OCI-LY7 (cell line): ENCODE data around the gene COG8. TPM values are rescaled to one million over a fixed set of nuclear protein-coding genes. Genes with fewer than 3 reads are reported as not detected.

Source experiments
- BruUV-seq: library from RNA; stranded (reverse); fragments of 400-500 nt; replicated peaks from 2 replicates; lab custom pipeline; 2021; lab: Mats Ljungman, UMichigan
- CTCF ChIA-PET: fragments of 300-600 bp; sonication (Branson Sonifier 250); formaldehyde crosslinking; loops from one replicate; lab custom pipeline; 2022; ENCODE audit warnings: antibody characterized with exemption; ENCODE audit not compliant: unreplicated experiment; lab: Charles Lee
- POLR2A ChIA-PET: fragments of 300-600 bp; sonication (Branson Sonifier 250); formaldehyde crosslinking; loops from one replicate; lab custom pipeline; 2022; ENCODE audit warnings: antibody characterized with exemption; lab: Charles Lee
- DNase-seq: peaks from one replicate; pipeline ENCODE4 v3.0.0-alpha.2; 2015; ENCODE audit warnings: low spot score
- H2AFZ ChIP-seq: fragments of 200-600 bp; sonication (generic), shearing (Covaris generic); 2 replicates; pipeline ENCODE4 v1.6.1; 2014; ENCODE audit warnings: mild to moderate bottlenecking, antibody characterized with exemption, low read length, moderate library complexity
- H3K27ac ChIP-seq: fragments of 200-600 bp; sonication (generic); 2 replicates; pipeline ENCODE4 v1.5.1; 2014; ENCODE audit warnings: mixed run types, low read depth, mild to moderate bottlenecking, moderate library complexity, low read length, inconsistent platforms; ENCODE audit not compliant: poor library complexity, severe bottlenecking
- H3K36me3 ChIP-seq: fragments of 200-600 bp; sonication (generic); 2 replicates; pipeline ENCODE4 v1.6.1; 2014; ENCODE audit warnings: mild to moderate bottlenecking, antibody characterized with exemption, low read length, moderate library complexity, mixed read lengths; ENCODE audit not compliant: insufficient read depth
- H3K4me1 ChIP-seq: fragments of 200-600 bp; sonication (generic); 2 replicates; pipeline ENCODE4 v1.5.1; 2014; ENCODE audit warnings: mild to moderate bottlenecking, low read length; ENCODE audit not compliant: insufficient read depth, poor library complexity, severe bottlenecking
- H3K4me2 ChIP-seq: fragments of 200-600 bp; sonication (generic); 2 replicates; pipeline ENCODE4 v1.6.1; 2014; ENCODE audit warnings: mild to moderate bottlenecking, low read length
- H3K4me3 ChIP-seq: fragments of 200-600 bp; sonication (generic); 2 replicates; pipeline ENCODE4 v1.5.1; 2014; ENCODE audit warnings: mild to moderate bottlenecking, low read depth, low read length; ENCODE audit not compliant: poor library complexity, severe bottlenecking
- H3K79me2 ChIP-seq: fragments of 200-600 bp; sonication (generic); 2 replicates; pipeline ENCODE4 v1.6.1; 2016; ENCODE audit warnings: low read depth, mild to moderate bottlenecking, low read length, moderate library complexity, mixed read lengths; ENCODE audit not compliant: insufficient read depth
- H3K9me2 ChIP-seq: fragments of 200-600 bp; sonication (generic); 2 replicates; pipeline ENCODE4 v1.6.1; 2016; ENCODE audit warnings: mild to moderate bottlenecking, low read length, mixed read lengths; ENCODE audit not compliant: insufficient read depth
- H3K9me3 ChIP-seq: fragments of 200-600 bp; sonication (generic); 2 replicates; pipeline ENCODE4 v1.6.1; 2014; ENCODE audit warnings: mild to moderate bottlenecking, mixed run types, low read length, mixed read lengths
- H4K20me1 ChIP-seq: fragments of 200-600 bp; sonication (generic); 2 replicates; pipeline ENCODE4 v1.6.1; 2014; ENCODE audit warnings: mild to moderate bottlenecking, antibody characterized with exemption, low read length, moderate library complexity, mixed read lengths; ENCODE audit not compliant: insufficient read depth
- CTCF ChIP-seq: fragments of 200-600 bp; sonication (generic); conservative IDR thresholded peaks from 2 replicates; pipeline ENCODE4 v1.5.1; 2014; ENCODE audit warnings: mild to moderate bottlenecking, antibody characterized with exemption, low read length, moderate library complexity, mixed read lengths
- EZH2phosphoT487 ChIP-seq: fragments of 200-600 bp; sonication (generic); IDR thresholded peaks from 2 replicates; pipeline ENCODE4 v1.6.1; 2018; ENCODE audit warnings: low read depth, borderline replicate concordance, mild to moderate bottlenecking, mixed run types, antibody characterized with exemption, low read length, moderate library complexity, mixed read lengths
- intact Hi-C: fragments of 100-400 bp; cut with micrococcal nuclease; formaldehyde crosslinking; loops from one replicate; pipeline ENCODE4 v1.10.0; 2022; ENCODE audit not compliant: unreplicated experiment
- total RNA-seq, 2 experiments: library from RNA; depleted of rRNA in 1 of 2; stranded (reverse); fragments of >200 nt in 1 of 2; shearing (Covaris generic) in 1 of 2; gene quantifications; 2 replicates each; pipeline ENCODE4 v1.2.3, GENCODE V29; 2014 to 2022

Gene COG8
- total RNA-seq, 2 experiments from 2014 or later, result 55.9 to 60.3 TPM

DNA sequence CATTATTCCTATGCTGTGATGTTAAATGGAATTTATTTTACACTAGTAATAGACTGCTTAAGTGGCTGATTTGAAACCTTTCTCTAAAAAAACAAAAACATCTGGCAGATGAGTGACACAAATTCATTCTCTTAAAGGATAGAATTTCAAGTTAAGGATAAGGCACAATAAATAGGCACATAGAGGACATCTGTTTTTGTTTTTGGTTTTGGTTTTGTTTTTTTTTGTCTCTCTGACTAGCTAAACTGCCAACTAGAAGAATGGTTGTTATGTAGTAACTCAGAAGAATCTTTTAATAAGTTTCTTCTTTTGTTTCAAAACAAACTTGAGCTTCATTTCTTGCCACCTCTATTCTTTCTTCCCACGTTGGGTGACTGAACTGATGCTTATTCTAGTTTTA is 33.3 kb downstream of the COG8 start:
- Histone ChIP-seq H3K79me2 (no peaks in the 10 kb centered on the region), H4K20me1 (no peaks in the 10 kb centered on the region), H2AFZ (no peak overlapping the region), H3K9me2 (no peaks in the 10 kb centered on the region), H3K36me3 (peaks cover 9% of the 10 kb centered on the region; the same call in 1 of the 2 replicates), H3K27ac (no peak overlapping the region), H3K4me1 (peaks cover 9% of the 10 kb centered on the region), H3K4me3 (no peak overlapping the region), H3K4me2 (no peak overlapping the region), H3K9me3 (no peaks in the 10 kb centered on the region)
- POLR2A ChIA-PET, result interaction anchor here (0.6 kb wide), 1 partner anchor 772 kb away, joined by 3 read pairs; no protein-coding TSS in a partner anchor
- CTCF ChIA-PET, result no interaction called here
- TF ChIP-seq CTCF (no peak), EZH2phosphoT487 (no peak)
- BruUV-seq, result TSS peak; percentile 10
- intact Hi-C loops, result no loop called here
- no peak for DNase-seq

- H3K79me2 ChIP-seq, result no peaks in the 10 kb centered on the region
- BruUV-seq, result TSS peak; percentile 9
- H2AFZ ChIP-seq, result no peak overlapping the region
- TF ChIP-seq CTCF (no peak), EZH2phosphoT487 (no peak)
- DNase-seq, result no peak
- ChIA-PET CTCF (no interaction called here), POLR2A (interaction anchor here (0.6 to 0.7 kb wide), 3 partner anchors 8 to 173 kb away, joined by 3 to 6 read pairs (median 3); partner anchors contain the start of gene VPS4A)
- peaks cover 24% of the 10 kb centered on the region; the same call in 1 of the 2 replicates for H3K36me3 ChIP-seq
- H3K27ac ChIP-seq, result no peak overlapping the region
- no peaks in the 10 kb centered on the region for H3K9me2 ChIP-seq
- H3K9me3 ChIP-seq, result no peaks in the 10 kb centered on the region
- H3K4me3 ChIP-seq, result no peak overlapping the region
- H3K4me2 ChIP-seq, result no peak overlapping the region
- peaks cover 4% of the 10 kb centered on the region for H3K4me1 ChIP-seq
- intact Hi-C loops, result no loop called here
- H4K20me1 ChIP-seq, result no peaks in the 10 kb centered on the region
These were observed 37.1 kb downstream of the COG8 start for GRCh38 chr16:69302301-69302700.

DNA sequence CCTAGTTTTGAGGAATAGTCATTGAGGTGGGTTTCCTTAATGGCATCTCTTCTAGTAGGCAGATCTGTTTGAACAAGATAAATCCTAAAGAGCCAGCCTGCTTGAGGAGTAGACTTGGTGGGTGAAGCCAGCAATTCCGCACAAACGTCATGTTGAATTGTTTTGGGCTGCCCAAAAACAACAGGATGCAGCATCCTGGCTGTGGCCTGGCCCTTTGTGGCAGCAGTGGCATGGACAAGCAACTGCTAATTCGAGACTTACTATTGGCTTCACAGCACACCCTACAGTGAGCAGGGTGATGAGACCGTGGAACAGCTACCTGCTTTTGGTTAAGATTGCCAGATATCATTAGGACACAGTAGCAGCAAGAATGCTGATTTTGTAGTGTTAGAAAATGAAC is 37.5 kb downstream of the COG8 start:
- ChIA-PET POLR2A (interaction anchor here (0.6 to 0.7 kb wide), 2 partner anchors 9 to 71 kb away, joined by 3 read pairs; partner anchors contain the start of gene VPS4A), CTCF (no interaction called here)
- no peak overlapping the region for H2AFZ ChIP-seq
- H3K27ac ChIP-seq, result no peak overlapping the region
- no peaks in the 10 kb centered on the region for H4K20me1 ChIP-seq
- peaks cover 4% of the 10 kb centered on the region for H3K4me1 ChIP-seq
- no peak overlapping the region for H3K4me2 ChIP-seq
- no peaks in the 10 kb centered on the region for H3K9me2 ChIP-seq
- H3K9me3 ChIP-seq, result no peaks in the 10 kb centered on the region
- no peak overlapping the region for H3K4me3 ChIP-seq
- no peak for DNase-seq
- no peak for TF ChIP-seq EZH2phosphoT487
- no peak for TF ChIP-seq CTCF
- H3K79me2 ChIP-seq, result no peaks in the 10 kb centered on the region
- BruUV-seq, result no TSS peak
- intact Hi-C loops, result no loop called here
- H3K36me3 ChIP-seq, result peaks cover 24% of the 10 kb centered on the region; the same call in 1 of the 2 replicates
